OCI-LY7 (cell line): ENCODE measurements around the gene AADACL3. TPM values are rescaled to one million over a fixed set of nuclear protein-coding genes. Genes with fewer than 3 reads are reported as not detected.
"Not testable (repeated sequence)": the region's sequence is repeated elsewhere in the genome, so short reads cannot be mapped to it uniquely, and the experiment has no call there.

Experiments used
- BruUV-seq: library from RNA; stranded (reverse); fragments of 400-500 nt; replicated peaks from 2 replicates; lab custom pipeline; 2021; lab: Mats Ljungman, UMichigan
- CTCF ChIA-PET: fragments of 300-600 bp; sonication (Branson Sonifier 250); formaldehyde crosslinking; loops from one replicate; lab custom pipeline; 2022; ENCODE audit warnings: antibody characterized with exemption; ENCODE audit not compliant: unreplicated experiment; lab: Charles Lee
- POLR2A ChIA-PET: fragments of 300-600 bp; sonication (Branson Sonifier 250); formaldehyde crosslinking; loops from one replicate; lab custom pipeline; 2022; ENCODE audit warnings: antibody characterized with exemption; lab: Charles Lee
- DNase-seq: peaks from one replicate; pipeline ENCODE4 v3.0.0-alpha.2; 2015; ENCODE audit warnings: low spot score
- H2AFZ ChIP-seq: fragments of 200-600 bp; sonication (generic), shearing (Covaris generic); 2 replicates; pipeline ENCODE4 v1.6.1; 2014; ENCODE audit warnings: mild to moderate bottlenecking, antibody characterized with exemption, low read length, moderate library complexity
- H3K27ac ChIP-seq: fragments of 200-600 bp; sonication (generic); 2 replicates; pipeline ENCODE4 v1.5.1; 2014; ENCODE audit warnings: mixed run types, low read depth, mild to moderate bottlenecking, moderate library complexity, low read length, inconsistent platforms; ENCODE audit not compliant: poor library complexity, severe bottlenecking
- H3K36me3 ChIP-seq: fragments of 200-600 bp; sonication (generic); 2 replicates; pipeline ENCODE4 v1.6.1; 2014; ENCODE audit warnings: mild to moderate bottlenecking, antibody characterized with exemption, low read length, moderate library complexity, mixed read lengths; ENCODE audit not compliant: insufficient read depth
- H3K4me1 ChIP-seq: fragments of 200-600 bp; sonication (generic); 2 replicates; pipeline ENCODE4 v1.5.1; 2014; ENCODE audit warnings: mild to moderate bottlenecking, low read length; ENCODE audit not compliant: insufficient read depth, poor library complexity, severe bottlenecking
- H3K4me2 ChIP-seq: fragments of 200-600 bp; sonication (generic); 2 replicates; pipeline ENCODE4 v1.6.1; 2014; ENCODE audit warnings: mild to moderate bottlenecking, low read length
- H3K4me3 ChIP-seq: fragments of 200-600 bp; sonication (generic); 2 replicates; pipeline ENCODE4 v1.5.1; 2014; ENCODE audit warnings: mild to moderate bottlenecking, low read depth, low read length; ENCODE audit not compliant: poor library complexity, severe bottlenecking
- H3K79me2 ChIP-seq: fragments of 200-600 bp; sonication (generic); 2 replicates; pipeline ENCODE4 v1.6.1; 2016; ENCODE audit warnings: low read depth, mild to moderate bottlenecking, low read length, moderate library complexity, mixed read lengths; ENCODE audit not compliant: insufficient read depth
- H3K9me2 ChIP-seq: fragments of 200-600 bp; sonication (generic); 2 replicates; pipeline ENCODE4 v1.6.1; 2016; ENCODE audit warnings: mild to moderate bottlenecking, low read length, mixed read lengths; ENCODE audit not compliant: insufficient read depth
- H3K9me3 ChIP-seq: fragments of 200-600 bp; sonication (generic); 2 replicates; pipeline ENCODE4 v1.6.1; 2014; ENCODE audit warnings: mild to moderate bottlenecking, mixed run types, low read length, mixed read lengths
- H4K20me1 ChIP-seq: fragments of 200-600 bp; sonication (generic); 2 replicates; pipeline ENCODE4 v1.6.1; 2014; ENCODE audit warnings: mild to moderate bottlenecking, antibody characterized with exemption, low read length, moderate library complexity, mixed read lengths; ENCODE audit not compliant: insufficient read depth
- CTCF ChIP-seq: fragments of 200-600 bp; sonication (generic); conservative IDR thresholded peaks from 2 replicates; pipeline ENCODE4 v1.5.1; 2014; ENCODE audit warnings: mild to moderate bottlenecking, antibody characterized with exemption, low read length, moderate library complexity, mixed read lengths
- EZH2phosphoT487 ChIP-seq: fragments of 200-600 bp; sonication (generic); IDR thresholded peaks from 2 replicates; pipeline ENCODE4 v1.6.1; 2018; ENCODE audit warnings: low read depth, borderline replicate concordance, mild to moderate bottlenecking, mixed run types, antibody characterized with exemption, low read length, moderate library complexity, mixed read lengths
- intact Hi-C: fragments of 100-400 bp; cut with micrococcal nuclease; formaldehyde crosslinking; loops from one replicate; pipeline ENCODE4 v1.10.0; 2022; ENCODE audit not compliant: unreplicated experiment
- total RNA-seq, 2 experiments: library from RNA; depleted of rRNA in 1 of 2; stranded (reverse); fragments of >200 nt in 1 of 2; shearing (Covaris generic) in 1 of 2; gene quantifications; 2 replicates each; pipeline ENCODE4 v1.2.3, GENCODE V29; 2014 to 2022

The AADACL3 gene
- total RNA-seq, 2 experiments from 2014 or later: not detected

- Histone ChIP-seq H3K9me2 (no peaks in the 10 kb centered on the region), H3K27ac (no peak overlapping the region), H3K36me3 (no peaks in the 10 kb centered on the region), H3K9me3 (no peaks in the 10 kb centered on the region), H3K4me2 (no peak overlapping the region), H2AFZ (no peak overlapping the region), H3K79me2 (no peaks in the 10 kb centered on the region), H3K4me1 (no peaks in the 10 kb centered on the region), H4K20me1 (no peaks in the 10 kb centered on the region), H3K4me3 (no peak overlapping the region)
- intact Hi-C loops: no loop called here
- DNase-seq: no peak
- TF ChIP-seq EZH2phosphoT487: no peak
- no peak for TF ChIP-seq CTCF
- POLR2A ChIA-PET: no interaction called here
- no TSS peak for BruUV-seq
- CTCF ChIA-PET: no interaction called here
Measured at GRCh38 chr1:12674358-12674757, 41.6 kb upstream of the AADACL3 start.

- H3K36me3 ChIP-seq, DNase-seq, H3K9me3 ChIP-seq, intact Hi-C loops, POLR2A ChIA-PET, H3K27ac ChIP-seq, H4K20me1 ChIP-seq, H3K9me2 ChIP-seq, H3K4me1 ChIP-seq, H3K79me2 ChIP-seq, H3K4me2 ChIP-seq, H3K4me3 ChIP-seq, BruUV-seq, CTCF ChIA-PET, H2AFZ ChIP-seq: not testable (repeated sequence)
Measured at GRCh38 chr1:12676122-12676521, 39.8 kb upstream of the AADACL3 start.

- CTCF ChIA-PET: no interaction called here
Measured at GRCh38 chr1:12677565-12677964, 38.3 kb upstream of the AADACL3 start.

More at GRCh38 chr1:12677565-12677964, 38.3 kb upstream of the AADACL3 start:
- no peaks in the 10 kb centered on the region for H3K36me3 ChIP-seq
- BruUV-seq: no TSS peak
- H3K4me1 ChIP-seq: no peaks in the 10 kb centered on the region
- no peaks in the 10 kb centered on the region for H4K20me1 ChIP-seq
- no peaks in the 10 kb centered on the region for H3K9me3 ChIP-seq
- TF ChIP-seq EZH2phosphoT487 (no peak), CTCF (no peak)
- H3K4me3 ChIP-seq: no peak overlapping the region
- no peak overlapping the region for H3K4me2 ChIP-seq
- DNase-seq: no peak
- H2AFZ ChIP-seq: no peak overlapping the region
- H3K9me2 ChIP-seq: no peaks in the 10 kb centered on the region
- no peak overlapping the region for H3K27ac ChIP-seq
- POLR2A ChIA-PET: interaction anchor here (0.9 kb wide), 1 partner anchor 134 kb away, joined by 3 read pairs; no protein-coding TSS in a partner anchor
- intact Hi-C loops: no loop called here
- H3K79me2 ChIP-seq: no peaks in the 10 kb centered on the region
